NCI-H2107 treated with DMSO at 0.1 percent for 48 hours (cell line): Measurements from ENCODE around the gene LEMD1.
"Not testable (repeated sequence)": the region's sequence is repeated elsewhere in the genome, so short reads cannot be mapped to it uniquely, and the experiment has no call there.

ENCODE experiments used
- DNase-seq: peaks from one replicate; lab custom pipeline; 2025; ENCODE audit not compliant: unreplicated experiment; lab: John Stamatoyannopoulos, UW

The LEMD1 gene

DNA sequence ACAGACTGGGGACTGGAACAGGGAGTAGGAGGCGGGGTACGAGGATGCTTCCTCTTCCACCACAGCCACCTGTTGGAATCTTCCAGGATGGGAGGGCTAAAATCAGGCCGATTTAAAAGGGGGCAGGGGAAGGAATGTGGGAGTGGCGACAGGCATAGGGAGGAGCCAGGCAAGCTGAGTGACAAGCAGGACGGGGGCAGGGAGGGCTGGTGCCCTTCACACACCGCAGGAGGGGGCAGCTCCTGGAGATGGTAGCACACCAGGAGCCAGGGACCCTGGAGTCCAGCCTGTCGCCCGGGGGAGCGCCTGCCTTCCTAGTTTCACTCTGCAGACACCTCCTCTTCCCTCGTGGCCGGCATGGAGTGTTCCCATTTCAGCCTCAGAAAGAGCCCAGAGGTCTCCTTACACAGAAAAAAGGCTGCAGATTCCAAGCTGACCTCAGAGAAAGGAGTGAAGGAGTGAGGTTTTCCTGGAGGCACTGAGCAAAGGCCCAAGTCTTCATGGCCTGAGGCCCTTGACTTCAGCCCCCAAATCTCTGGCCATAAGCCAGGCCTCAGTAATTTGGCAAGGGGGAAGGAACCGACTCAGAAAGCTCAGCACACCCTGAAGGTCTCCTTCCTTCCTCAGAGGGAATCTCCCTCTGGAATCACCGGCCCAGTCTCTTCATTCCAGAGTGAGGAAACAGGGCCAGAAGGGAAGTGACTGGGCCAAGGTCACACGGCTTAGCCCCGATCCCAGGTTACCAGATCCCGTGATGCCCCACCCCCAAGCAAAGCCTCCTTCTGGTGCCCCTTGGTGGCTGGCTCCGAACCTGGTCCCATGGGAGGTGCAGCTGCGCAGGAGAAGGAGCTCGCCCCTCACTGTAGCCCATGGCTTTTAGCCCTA is 25.8 kb upstream of the LEMD1 start:
- no peak for DNase-seq

DNA sequence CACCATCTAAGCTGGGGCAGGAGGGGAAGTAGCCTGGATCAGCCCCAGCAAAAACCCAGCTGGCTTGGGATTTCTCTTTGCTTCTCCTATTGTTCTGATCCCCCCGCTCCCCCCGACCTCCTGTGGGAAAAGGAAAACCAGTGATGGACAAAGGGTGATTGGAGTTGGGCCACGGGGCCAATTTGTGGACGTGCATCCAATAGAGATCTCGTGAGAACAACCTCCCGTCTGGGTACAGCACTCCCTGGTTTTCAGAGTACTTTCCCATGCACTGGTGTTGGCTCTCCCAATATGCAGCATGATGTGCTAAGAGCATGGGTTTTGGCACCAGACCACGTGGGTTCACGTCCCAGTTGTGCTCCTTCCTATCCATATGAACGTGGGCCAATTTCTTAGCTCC is 25.0 kb upstream of the LEMD1 start:
- DNase-seq, result no peak

DNA sequence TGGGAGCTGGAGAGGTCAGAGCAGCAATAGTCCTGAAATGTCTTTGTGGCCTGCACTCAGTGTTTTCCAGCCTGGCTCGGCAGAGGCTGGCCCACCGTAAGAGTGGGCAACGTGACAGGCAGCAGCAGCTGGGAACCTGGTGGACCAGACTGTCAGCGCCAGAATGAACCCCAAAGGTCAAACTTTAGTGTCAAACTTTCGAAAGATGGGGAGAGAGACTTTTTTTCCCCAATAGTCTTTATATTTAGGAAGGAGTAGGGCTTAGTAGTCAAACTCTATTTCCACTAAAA is 23.7 kb upstream of the LEMD1 start:
- no peak for DNase-seq

DNA sequence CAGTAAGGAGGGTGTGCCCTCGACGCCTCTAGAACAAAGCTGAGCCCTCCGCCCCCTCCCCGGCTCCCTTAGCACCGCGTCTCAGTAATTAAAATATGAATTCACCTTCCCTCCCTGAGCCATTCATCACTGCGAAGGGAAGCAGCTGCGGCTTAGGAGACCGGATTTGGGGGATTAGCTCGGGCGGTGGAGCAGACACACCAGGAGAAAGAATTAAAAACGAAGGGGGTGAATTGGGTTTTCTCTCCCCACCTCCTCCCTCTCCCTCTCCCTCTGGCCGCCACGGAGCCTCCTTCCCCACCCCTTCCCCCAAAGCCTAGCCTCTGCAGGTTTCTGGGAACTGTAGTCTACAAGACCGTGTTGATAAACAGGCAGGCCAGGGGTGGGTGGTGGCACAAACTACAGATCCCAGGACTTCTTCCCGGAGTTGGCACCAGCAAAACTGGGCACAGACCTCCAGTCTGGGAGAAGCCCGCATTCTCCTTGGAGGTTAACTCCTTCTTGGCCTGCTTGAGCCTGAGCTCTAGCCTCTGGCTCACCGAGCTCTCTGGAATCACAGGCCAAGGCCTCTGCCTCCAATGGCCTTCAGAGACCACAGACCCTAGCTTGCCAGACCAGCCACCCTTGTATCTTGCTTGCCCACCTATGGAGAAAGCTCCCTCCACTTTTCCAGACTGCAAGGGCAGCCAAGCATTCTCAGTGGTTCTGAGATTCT is 23.2 kb upstream of the LEMD1 start:
- DNase-seq, result peak; percentile 25

DNA sequence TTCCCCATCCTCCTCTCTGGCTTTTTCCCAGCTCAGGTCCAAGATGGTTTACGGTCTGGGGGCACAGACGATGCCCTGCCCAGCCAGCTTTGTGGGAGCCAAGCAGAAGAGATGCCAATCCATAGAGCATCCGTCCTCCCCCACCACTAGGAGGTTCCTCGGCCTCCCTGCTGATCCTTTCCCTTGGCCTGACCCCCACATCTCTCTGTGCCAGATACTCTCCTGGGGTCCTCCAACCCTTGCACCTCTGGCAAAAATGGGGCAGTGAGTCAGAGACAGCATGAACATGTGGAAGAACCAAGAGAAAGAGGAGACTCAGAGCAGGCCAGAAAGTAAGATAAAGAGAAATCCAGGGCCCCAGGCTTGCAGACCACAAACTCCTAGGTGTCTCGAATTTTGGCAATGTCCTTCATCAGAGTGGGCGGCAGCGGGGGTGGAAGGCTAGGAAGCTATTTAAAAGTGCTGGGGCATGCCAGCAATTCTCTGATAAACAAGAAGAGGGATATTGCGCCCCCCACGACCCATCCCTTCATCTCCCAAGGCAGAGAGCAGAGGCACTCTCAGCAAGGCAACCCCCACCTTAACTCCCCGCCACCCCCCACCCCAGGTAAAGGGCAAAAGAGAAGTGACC is 22.6 kb upstream of the LEMD1 start:
- DNase-seq, result no peak

DNA sequence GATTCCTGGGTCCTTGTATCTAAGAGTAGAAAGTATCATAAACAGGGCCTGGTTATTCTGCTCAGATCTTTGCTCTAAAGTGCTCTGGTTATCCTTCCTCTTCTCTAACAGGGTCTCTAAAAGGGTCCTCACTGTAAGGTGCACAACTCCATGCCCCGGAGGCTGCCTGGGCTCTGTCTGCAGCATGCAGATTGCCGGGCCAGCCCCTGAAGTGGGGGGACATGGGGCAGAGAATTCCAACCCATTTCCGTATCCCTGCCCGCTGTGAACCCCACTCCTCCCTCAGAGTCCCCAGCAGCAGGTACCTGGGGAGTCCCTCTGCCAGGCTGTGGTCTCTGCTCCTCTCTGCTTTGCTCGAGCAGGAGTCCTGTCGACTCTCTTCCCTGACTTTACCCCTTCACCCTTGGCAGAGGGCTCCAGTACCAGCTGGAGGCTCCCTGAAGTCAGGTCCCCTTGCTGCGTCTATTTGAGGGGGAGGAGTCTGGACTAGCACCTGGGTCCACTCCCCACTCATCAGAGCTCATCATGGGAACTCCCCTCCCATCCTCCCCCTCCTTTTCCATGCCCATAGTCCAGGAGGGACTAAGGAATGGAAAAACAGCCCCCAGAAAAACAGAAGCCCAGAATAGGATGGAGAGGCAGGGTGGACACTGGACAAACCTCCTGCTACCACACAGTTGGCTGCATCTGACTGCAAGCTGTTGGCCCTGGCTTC is 21.9 kb upstream of the LEMD1 start:
- no peak for DNase-seq

DNA sequence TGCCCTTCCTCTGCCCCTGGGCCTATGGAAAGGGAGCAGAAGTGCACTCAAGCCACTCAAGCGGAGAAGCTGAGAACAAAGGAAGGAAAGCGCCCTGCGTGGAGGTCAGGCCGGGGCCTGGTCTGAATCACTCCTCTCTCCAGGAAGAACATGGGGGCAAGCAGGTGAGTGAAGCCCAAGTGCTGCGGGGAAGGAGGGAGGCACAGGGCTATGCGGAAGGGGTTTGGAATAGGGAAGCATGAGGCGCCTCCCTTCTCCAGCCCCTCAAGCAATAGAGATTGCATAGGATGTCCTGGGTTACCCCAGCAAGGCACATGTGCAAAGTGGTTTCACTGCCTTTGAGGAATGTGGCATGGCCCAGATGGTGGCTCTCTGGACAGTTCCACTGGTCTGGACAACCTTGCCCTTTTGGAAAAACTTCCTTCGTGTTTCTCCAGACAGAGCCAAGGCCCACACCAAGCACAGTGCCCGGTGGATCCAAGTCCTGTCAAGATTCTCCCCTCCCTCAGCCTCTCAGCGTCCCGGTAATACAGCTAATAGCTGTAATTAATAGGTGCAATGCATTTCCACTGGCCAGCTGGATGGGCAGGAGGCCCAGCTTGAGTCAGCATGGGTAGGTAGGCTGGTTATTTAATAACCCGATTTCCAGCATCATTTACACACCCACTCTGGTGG is 20.3 kb upstream of the LEMD1 start:
- DNase-seq, result no peak

DNA sequence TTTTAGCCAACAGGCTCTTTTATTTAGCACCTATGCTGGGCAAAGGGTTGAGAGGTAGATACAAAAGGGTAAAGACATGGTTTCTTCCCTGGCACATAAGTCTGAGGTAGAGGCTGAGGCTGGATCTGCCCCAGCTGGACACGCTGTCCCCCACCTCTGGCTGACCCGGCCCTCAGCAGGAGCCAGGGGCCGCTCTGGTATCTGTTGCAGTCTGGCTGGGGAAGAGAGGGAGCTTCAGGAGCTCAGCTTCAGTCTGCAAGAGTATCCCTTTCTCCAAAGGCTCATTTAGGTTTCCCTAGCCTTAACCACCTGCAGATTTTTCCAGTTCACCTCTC is 19.8 kb upstream of the LEMD1 start:
- DNase-seq, result no peak

DNA sequence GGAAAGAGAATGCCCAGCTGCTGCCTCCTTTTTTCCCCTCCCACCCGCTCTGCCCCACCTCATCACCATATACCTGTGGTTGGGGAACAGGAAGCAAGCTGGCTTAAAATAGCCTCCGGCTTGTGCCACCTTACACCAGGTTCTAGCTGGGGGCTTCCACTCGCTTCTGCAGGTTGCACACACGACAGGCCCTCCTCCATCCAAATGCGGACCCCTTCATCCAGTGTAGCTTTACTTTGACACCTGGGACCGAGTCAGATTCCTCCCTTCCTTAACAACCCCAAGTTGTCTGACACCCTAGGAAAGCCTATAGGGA is 19.4 kb upstream of the LEMD1 start:
- no peak for DNase-seq

DNA sequence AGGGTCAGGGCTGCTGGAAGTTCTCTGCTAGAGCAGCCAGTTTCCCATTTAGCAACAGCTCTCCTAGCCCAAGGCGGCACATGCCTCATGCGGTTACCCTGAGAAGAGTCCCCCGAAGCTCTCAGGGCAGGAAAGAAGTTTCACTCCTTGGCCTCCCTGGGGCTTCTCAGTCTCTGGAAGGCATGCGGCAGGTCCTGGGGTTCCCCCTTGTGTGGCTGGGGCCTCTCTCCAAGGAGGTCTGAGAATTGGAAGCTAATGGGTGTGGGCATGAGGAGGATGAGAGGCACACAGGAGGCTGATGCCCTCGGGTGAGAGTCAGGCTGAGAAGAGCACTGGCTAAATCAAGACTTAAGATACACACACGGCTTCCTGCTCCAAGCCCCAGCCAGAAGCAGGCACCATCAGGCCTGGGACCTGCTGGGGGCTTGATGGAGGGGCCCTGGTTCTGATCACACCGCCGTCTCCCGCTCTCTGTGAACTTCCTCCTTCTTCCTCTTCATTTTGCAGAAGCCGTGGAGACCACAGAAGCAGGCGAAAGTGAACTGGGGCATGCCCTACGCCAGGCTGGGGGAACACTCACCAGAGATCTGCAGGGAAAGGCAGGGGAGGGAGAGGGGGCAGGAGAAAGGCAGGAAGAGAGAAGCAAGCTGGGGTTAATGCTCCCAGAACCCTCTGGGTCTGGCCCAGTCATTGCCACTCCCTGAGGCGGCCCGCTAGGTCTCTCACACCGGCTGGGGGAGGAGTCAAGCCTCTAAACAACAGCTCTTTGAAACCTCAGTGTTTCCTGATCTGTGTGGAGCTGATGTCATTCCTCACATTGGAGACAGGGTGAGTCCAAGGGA is 18.8 kb upstream of the LEMD1 start:
- DNase-seq, result peak; percentile 94

DNA sequence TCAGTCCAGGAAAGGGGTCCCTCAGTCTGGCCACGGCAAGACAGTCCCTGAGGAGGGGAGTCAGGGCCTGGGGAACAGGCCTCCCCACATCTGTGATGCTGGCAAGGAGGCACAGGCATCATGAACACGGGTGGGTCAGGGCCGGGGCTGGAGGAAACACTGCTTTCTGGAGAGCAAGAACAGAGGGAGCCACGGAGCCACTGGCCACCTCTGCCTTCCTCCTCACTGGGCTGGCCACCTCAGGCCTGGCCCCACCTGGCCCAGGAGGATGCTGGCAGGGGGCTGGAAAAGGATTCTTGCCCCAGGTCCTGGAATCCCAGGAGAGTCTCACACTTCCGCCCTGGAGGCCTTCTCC is 18.2 kb upstream of the LEMD1 start:
- DNase-seq, result no peak

DNA sequence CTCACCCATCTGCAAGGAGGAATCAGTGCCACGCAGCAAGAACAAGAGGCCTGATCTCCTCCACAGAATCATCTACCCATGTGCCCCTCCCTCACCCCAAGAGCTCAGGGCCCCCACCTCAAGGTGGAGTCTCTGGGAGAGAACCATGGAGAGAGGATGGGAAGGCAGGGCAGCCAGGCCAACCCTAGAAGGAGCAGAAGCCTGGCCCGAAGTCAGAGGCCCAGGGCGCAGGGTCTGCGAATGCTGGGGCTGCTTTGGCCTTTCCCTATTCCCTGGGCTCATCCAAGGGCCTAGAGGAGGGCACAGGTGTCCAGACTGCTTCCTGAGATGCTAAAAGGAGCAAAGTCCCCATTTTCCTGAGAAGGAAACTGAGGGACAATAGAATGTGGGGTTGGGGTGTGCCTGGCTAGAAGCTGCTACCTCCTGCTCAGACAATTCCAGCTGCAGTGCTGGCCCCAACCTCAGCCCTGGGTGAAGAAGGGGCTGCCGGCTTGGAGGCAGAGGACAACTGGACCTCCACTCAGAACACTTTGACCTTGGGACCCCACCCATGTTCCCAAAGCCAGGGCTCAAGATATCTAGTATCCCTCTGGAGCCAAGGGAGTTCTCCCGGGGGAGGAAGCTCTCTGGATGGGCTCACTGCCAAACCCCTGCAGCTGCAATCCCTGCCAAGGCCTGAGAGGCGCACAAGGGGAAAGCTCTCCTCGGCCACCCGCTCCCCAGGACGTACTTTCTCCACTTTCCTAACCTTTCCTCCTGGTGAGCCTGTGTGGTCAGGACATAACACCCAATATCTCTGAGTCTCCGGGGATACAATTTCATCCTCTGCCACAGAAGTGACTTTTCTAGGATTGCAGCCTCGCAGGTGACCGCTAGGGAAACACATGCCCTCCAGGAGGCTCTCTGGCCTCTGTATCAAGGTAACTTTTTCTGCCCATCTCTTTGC is 16.6 kb upstream of the LEMD1 start:
- peak; percentile 75 for DNase-seq

DNA sequence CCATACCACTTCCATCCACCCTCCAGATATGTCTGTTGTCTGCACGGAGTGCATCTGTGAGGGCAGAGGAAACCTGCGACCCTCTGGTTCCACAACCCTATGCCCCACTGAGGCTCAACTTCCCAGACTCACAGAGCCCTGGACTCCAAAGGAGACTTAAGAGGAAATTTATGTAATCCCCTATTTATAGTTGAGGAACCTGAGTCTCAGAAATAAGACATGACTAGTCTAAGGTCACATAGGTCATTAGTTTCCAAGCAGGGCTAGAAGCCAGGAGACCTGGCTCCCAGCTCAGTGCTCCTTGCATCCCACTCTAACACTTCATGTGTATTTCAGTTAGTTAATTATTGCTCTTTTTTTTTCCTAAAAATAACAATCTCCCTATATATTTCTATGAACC is 15.7 kb upstream of the LEMD1 start:
- no peak for DNase-seq

DNA sequence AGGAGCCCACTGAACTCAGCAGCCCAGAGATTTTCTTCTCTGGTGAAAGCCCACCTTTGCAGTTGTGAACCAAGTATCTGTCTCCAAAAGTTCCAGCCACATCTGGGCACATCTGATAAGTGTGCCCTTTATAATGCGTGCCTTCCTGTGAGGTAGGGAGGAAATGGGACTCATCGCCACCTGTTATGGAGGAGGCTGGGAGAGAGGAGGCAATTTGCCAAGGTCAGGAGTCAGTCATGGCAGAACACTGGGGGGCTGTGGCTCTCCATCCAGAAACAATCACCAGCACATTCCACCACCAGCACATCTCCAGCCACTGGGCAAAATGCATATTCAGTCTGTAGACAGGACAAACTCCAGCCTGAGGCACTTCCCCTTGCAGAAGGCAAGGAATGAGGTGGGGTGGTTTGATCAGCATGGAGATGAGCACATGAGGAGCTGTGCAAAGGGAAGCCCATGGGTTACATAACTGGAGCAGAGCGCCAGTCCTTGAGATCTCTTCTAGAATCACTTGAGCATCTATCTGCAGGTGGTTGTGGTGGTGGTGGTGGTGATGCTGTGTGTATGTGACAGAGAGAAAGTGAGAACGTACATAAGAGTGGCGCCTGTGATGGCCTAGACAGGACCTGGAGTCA is 15.0 kb upstream of the LEMD1 start:
- no peak for DNase-seq

DNA sequence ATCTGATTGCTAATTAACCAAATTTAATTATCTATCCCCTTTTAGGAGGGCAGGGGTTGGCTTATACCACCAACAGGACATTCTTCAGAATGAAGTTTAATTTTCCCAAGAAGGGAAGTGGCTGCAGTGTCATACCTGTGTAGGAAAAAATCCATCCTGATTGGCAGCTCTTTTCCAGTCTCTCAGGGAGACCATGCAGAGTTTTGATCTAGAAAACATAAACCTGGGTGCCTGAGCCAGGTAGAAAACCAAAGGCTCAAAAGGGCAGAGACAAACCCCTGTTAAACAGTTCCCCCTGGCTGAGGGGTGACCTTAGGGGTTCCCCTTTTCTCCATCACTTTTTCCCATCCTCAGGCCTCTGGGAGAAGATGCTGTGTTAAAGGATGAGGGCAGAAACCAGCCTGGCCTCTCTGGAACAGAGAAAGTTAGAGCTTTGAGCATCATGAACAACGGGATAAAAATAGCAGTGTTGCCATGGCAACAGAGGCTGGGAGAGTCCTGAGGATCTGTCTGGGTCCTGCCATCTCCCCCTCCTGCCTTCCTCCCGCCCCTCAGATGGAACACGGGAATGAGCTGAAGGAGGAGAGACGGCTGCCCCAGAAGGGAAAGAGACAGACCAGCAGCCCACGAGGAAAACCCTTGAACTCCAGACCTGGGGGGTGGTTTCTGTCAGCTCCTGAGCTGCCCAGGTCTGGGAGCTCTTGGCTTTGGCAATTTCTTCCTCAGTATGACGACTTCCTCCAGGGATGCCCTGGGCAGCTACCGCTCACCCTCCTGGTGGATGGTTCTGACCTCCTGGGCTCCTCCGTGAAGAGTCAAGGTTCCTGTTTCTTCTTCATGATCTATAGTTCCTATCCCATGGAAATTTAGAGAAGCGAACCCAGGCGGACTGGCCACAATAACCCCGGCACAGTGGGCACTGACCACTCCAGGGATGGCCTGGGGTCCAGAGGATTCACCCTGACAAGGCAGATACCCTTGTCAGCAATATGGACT is 14.0 kb upstream of the LEMD1 start:
- no peak for DNase-seq

DNA sequence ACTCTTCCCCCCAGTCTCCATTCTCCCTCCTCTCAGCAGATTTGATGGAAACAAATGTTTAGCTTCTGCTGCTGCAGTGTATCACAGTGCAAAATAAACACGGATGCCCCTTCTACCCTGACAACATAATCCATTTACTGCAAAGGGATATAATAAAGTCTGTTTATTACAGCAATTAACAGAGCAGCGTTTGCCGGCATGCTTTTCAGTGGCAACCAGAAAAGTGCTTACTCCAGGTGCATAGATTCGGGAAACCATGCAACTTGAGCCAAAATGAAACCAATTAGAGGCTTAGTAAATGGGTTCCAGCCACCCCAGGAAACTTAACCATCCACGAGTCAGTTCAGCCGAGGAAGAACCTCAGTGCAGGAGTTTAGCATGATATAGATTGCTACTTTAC is 12.9 kb upstream of the LEMD1 start:
- DNase-seq, result peak; percentile 89

DNA sequence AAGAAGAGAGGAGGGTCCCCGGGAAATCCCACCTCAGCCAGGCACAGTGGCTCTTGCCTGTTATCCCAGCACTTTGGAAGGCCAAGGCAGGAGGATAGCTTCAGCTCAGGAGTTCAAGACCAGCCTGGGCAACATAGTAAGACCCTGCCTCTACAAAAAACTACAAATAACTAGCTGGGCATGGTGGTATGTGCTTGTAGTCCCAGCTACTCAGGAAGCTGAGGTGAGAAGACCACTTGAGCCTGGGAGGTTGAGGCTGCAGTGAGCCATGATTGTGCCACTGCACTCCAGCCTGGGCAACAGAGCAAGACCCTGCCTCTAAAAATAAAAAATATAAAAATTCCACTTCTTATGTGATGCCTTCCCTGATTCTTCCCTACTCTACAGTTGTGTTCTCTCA is 10.8 kb upstream of the LEMD1 start:
- DNase-seq, result not testable (repeated sequence)

DNA sequence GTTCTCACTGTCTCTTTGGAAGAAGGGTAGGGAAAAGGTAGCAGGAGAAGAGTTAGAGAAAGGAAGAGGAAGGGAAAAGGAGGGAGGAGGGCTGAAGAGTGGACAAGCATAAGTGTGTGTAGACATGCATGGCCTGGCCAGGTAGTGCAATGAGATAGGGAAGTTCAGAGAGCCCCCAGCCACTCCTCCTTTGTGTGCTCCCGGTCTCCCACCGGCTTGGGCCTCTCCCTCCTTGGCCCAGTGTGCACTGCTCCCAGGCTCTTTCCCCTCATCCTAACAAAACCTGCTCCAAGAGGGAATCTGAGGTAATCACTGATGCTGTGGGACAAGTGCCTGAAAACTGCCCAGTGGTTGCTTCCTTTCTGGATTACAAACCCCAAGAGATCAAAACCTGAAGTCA is 10.3 kb upstream of the LEMD1 start:
- DNase-seq, result no peak
